ENCODE data around the gene ARF6. TPM values are rescaled to one million over a fixed set of nuclear protein-coding genes. Genes with fewer than 3 reads are reported as not detected.

ARF6 gene
- total and polyA plus RNA-seq, 9 of the 15 experiments (the other 6 are each of a cell fraction or from before 2014, with no cell fraction given), result 15.3 to 35.2 (median 24.9) TPM

GRCh38 chr14:49909016-49909415, 16.1 kb downstream of the ARF6 start:
- Histone ChIP-seq H3K9me3 (replicated peaks; ENCODE audit: control insufficient read depth, insufficient read depth, low read depth, low read length) (no peaks in the 10 kb centered on the region), H3K27me3 (ENCODE audit: control insufficient read depth in 2 of 2, insufficient read depth in 2 of 2, low read length in 2 of 2) (no peaks in the 10 kb centered on the region), H3K4me3 (no peak overlapping the region), H3K9ac (ENCODE audit: insufficient read depth in 1 of 2, low read depth in 2 of 2, low read length in 2 of 2) (no peak overlapping the region), H2AFZ (ENCODE audit: low read depth, low read length) (no peak overlapping the region), H3K36me3 (ENCODE audit: control insufficient read depth, insufficient read depth, low read length) (no peaks in the 10 kb centered on the region), H3K9me1 (ENCODE audit: control insufficient read depth, insufficient read depth, low read length) (no peaks in the 10 kb centered on the region), H3K4me1 (replicated peaks in 1 of 2; ENCODE audit: control insufficient read depth in 2 of 2, insufficient read depth in 2 of 2, low read length in 2 of 2) (peaks cover 0 to 5% of the 10 kb centered on the region in 2 experiments; a peak in 2 of 5 replicates), H3K27ac (ENCODE audit: extremely low read depth, low read depth, low read length) (no peak overlapping the region), H3K4me2 (ENCODE audit: insufficient read depth, low read length) (no peak overlapping the region), H4K20me1 (replicated peaks; ENCODE audit: control insufficient read depth, insufficient read depth, low read length) (no peaks in the 10 kb centered on the region), H3K79me2 (ENCODE audit: control insufficient read depth, insufficient read depth, low read length) (no peaks in the 10 kb centered on the region)
- 100% methylated on average over 1 of the region's 4 CpGs for WGBS (ENCODE audit: insufficient coverage, low coverage, missing lambda C conversion rate)
- in situ Hi-C loops (cut with MboI) (loop anchor here (5.0 kb wide), 1 partner anchor 53 kb away; no protein-coding TSS in a partner anchor), intact Hi-C loops (cut with micrococcal nuclease) (no loop called here)
- no peak for FAIRE-seq
- CTCF ChIA-PET (ENCODE audit: low intra/inter-chr PET ratio), result interaction anchor here (0.7 kb wide), 1 partner anchor 79 kb away, joined by 3 read pairs; no protein-coding TSS in a partner anchor
- no peak for ATAC-seq
- TF ChIP-seq ZNF717 (CRISPR knock-in tag; IDR thresholded peaks at IDR 0.05) (no peak), ZNF197 (CRISPR knock-in tag; IDR thresholded peaks at IDR 0.05; ENCODE audit: low read depth) (no peak), HOXB6 (CRISPR knock-in tag; IDR thresholded peaks at IDR 0.05; ENCODE audit: borderline replicate concordance) (no peak), TCFL5 (CRISPR knock-in tag; conservative IDR thresholded peaks at IDR 0.05) (no peak), MAFG (tag; conservative IDR thresholded peaks at IDR 0.05) (no peak), PHB2 (IDR thresholded peaks at IDR 0.05; ENCODE audit: low read depth) (no peak), IFI16 (CRISPR knock-in tag; IDR thresholded peaks at IDR 0.05) (no peak)
- no peak for DNase-seq (ENCODE audit: extremely low read depth in 1 of 4, low spot score in 3 of 4)
- no TSS peak for BruUV-seq (replicated peaks)
- POLR2A ChIA-PET, result interaction anchor here (0.6 kb wide), 1 partner anchor 17 kb away, joined by 3 read pairs; no protein-coding TSS in a partner anchor

- ChIA-PET POLR2A (no interaction called here), CTCF (ENCODE audit: low intra/inter-chr PET ratio) (no interaction called here)
- H3K4me1 ChIP-seq (replicated peaks in 1 of 2; ENCODE audit: control insufficient read depth in 2 of 2, insufficient read depth in 2 of 2, low read length in 2 of 2), result no peaks in the 10 kb centered on the region; a peak in 3 of 5 replicates
- peak; percentile 60 for ATAC-seq
- H3K27me3 ChIP-seq (ENCODE audit: control insufficient read depth in 2 of 2, insufficient read depth in 2 of 2, low read length in 2 of 2), result no peaks in the 10 kb centered on the region
- TF ChIP-seq HNRNPK (IDR thresholded peaks at IDR 0.05; ENCODE audit: low read depth, low read length, poor library complexity, severe bottlenecking) (no peak), ETV5 (CRISPR knock-in tag; IDR thresholded peaks at IDR 0.05; ENCODE audit: low read depth) (no peak), EGR1 (conservative IDR thresholded peaks at IDR 0.05) (peak; percentile 54), CBFA2T3 (IDR thresholded peaks at IDR 0.05) (peak; percentile 14; the same call in 1 of the 2 replicates)
- no peak overlapping the region for H3K27ac ChIP-seq (ENCODE audit: extremely low read depth, low read depth, low read length)
- no peak overlapping the region for H2AFZ ChIP-seq (ENCODE audit: low read depth, low read length)
- no peak overlapping the region for H3K4me3 ChIP-seq
- intact Hi-C loops (cut with micrococcal nuclease) (no loop called here), in situ Hi-C loops (cut with MboI) (no loop called here)
- H3K9ac ChIP-seq (ENCODE audit: insufficient read depth in 1 of 2, low read depth in 2 of 2, low read length in 2 of 2), result no peak overlapping the region
- BruUV-seq (replicated peaks), result no TSS peak
- no peaks in the 10 kb centered on the region for H3K9me3 ChIP-seq (replicated peaks; ENCODE audit: control insufficient read depth, insufficient read depth, low read depth, low read length)
- H3K36me3 ChIP-seq (ENCODE audit: control insufficient read depth, insufficient read depth, low read length), result no peaks in the 10 kb centered on the region
- peak; percentile 62 for FAIRE-seq
- no peaks in the 10 kb centered on the region for H3K79me2 ChIP-seq (ENCODE audit: control insufficient read depth, insufficient read depth, low read length)
- no peaks in the 10 kb centered on the region for H4K20me1 ChIP-seq (replicated peaks; ENCODE audit: control insufficient read depth, insufficient read depth, low read length)
- DNase-seq (ENCODE audit: extremely low read depth in 1 of 4, low spot score in 3 of 4), result no peak
- H3K9me1 ChIP-seq (ENCODE audit: control insufficient read depth, insufficient read depth, low read length), result no peaks in the 10 kb centered on the region
- H3K4me2 ChIP-seq (ENCODE audit: insufficient read depth, low read length), result no peak overlapping the region
These were observed 22.2 kb downstream of the ARF6 start for GRCh38 chr14:49915085-49915484.

Data from K562 (cell line).